ENCODE measurements around the gene DLK1.

Gene DLK1

DNA sequence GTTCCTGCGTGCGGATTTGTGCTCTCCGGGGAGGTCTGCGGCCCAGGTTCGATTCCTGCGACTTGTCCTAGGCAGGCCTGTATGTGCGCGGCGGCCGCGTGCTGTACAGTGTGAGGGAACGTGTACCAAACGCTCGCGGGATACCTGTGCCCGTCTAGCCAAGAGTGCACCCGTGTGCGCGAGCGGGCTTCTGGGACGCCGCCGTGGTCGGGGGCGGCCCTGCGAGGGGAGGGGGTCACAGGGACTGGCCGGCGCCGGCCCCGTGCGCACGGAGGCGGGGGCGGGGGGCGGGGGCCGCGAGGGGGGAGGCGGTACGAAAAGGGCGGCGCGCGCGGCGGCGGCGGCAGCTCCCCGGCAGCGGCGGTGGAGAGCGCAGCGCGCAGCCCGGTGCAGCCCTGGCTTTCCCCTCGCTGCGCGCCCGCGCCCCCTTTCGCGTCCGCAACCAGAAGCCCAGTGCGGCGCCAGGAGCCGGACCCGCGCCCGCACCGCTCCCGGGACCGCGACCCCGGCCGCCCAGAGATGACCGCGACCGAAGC is at the start of gene DLK1:
TSS of gene DLK1 (plus strand) at position 343 of the 536 bp plus-strand sequence. CDS start at position 520, 177 bp downstream.
- DNase-seq (ENCODE audit: low spot score) = no peak

DNA sequence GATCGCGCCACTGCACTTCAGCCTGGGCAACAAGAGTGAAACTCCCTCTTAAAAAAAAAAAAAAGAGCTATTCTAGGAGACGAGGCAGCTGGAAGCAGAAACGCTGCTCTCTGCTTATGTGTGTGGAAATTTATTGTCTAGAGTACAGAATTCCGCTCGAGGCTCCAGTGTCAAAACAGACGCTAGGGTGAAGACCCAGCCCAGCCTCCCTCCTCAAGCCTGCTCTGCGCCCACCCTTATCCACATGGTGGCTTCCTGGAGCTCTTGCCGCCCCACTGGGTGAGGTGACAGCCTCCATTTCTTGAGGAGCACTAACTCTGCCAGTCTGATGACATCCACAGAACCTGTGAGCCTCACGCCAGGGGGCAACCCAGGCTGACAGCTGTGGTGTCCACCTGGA is 49.5 kb upstream of the DLK1 start:
- no peak for DNase-seq (ENCODE audit: low spot score)

DNA sequence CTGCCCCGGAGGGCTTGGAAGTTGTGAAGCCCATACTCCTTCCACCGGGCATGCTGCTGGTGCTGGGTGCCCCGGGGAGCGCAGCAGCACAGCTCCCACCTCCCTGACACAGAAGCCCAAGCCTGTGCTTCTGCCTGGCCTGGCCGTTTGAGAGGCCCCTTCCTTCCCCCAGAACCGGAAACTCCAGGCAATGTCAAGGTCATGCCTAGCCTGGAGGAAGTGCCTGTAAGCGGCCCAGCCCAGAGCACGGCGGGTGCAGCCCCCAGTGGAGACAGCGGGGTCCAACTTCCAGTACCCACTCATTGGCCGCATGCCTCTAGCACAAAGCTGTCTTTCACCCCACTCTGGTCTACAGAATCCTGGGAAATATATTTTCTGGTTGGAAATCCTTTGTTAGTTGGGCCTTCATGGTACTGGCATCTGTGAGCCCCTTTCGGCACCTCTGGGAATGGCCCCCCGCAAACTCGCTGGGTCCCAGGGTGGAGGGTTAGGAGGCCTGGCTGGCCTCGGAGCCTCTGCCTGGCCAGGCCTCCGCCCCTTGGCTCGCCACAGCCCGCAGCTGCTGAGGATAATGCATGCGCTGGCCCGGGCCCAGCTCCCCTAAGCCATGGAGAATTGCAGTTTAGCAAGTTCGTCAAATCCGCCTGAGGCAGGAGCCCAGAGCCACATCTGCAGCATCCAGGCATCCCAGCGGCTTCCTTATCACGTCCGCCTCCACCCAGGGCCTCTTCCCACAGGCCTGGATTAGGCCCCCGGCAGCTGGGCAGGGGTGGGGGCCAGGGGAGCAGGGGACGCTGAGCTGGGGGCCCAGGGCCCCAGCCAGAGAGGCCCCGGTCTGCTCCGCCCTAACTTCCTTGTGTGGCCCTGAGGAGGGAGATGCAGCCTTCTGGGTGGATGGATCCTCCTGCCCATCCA is 48.9 kb upstream of the DLK1 start:
- no peak for DNase-seq (ENCODE audit: low spot score)

DNA sequence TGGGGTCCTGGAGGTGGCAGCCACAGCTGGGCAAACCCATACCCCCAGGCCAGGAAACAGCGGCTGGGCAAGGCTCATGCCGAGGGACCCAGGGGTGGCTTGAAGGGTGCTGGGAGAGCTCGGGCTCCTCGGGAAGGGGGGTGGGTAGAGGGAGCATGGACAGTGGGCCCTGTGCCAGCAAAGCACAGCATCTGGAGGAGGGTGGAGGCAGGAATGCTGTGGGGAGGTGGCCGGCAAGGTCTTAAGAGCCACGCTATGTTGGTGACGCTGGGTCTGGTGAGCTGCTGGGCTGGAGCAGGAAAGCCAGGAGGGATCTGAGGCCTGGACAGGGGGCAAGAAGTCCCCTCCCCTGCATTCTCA is 48.2 kb upstream of the DLK1 start:
- no peak for DNase-seq (ENCODE audit: low spot score)

DNA sequence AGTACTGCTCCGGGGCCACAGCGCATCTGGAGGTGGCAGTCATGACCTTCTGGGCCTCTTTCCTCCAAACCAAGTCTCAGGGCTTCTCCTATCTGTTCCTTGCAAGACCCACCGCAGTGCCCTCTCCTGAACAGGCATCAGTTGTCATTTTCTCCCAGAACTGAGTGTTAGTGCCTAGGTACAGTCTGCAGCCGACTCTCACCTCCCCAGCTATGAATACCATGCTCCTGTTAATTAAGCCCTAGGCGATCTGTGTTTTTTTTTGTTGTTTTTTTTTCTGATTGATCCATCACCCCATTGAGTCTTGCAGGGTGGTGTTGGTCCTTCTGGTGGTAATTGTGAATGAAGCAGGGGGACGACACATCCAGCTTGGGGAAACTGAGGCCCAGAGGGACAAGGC is 47.5 kb upstream of the DLK1 start:
- DNase-seq (ENCODE audit: low spot score) = no peak

DNA sequence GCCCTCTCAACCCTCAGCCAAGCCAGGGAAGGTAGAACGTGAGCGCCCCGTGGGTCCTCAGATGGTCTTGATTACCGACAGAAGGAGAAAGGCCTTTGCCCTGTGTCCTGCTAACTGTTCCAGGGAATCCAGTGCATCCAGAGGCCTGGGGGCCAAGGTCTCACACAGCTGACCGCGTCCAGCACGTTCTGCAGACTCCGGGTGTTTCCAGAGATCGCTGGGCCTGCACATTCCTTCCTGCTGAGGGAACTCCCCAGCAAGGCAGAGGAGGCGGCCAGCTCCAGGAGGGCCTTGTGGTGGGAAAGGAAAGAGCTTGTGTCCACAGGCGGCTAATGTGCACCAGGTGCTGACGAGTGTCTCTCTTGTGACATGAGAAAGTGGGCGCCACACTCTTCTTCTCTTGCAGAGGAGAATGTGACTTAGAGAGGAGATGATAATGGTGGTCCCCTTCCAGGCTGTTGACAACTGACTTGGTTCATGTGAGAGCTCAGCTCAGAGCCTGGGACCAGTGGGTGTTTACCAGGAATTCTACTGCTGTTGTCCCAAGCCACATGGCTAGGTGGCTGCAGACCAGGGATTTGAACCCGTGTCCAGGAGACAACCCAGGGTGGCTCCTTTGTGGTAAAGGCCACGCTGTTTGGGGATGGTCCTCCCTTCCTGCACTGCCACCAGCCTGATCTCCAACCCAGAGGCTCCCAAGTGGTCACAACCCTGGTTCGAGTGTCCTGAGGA is 46.8 kb upstream of the DLK1 start:
- DNase-seq (ENCODE audit: low spot score) = no peak

DNA sequence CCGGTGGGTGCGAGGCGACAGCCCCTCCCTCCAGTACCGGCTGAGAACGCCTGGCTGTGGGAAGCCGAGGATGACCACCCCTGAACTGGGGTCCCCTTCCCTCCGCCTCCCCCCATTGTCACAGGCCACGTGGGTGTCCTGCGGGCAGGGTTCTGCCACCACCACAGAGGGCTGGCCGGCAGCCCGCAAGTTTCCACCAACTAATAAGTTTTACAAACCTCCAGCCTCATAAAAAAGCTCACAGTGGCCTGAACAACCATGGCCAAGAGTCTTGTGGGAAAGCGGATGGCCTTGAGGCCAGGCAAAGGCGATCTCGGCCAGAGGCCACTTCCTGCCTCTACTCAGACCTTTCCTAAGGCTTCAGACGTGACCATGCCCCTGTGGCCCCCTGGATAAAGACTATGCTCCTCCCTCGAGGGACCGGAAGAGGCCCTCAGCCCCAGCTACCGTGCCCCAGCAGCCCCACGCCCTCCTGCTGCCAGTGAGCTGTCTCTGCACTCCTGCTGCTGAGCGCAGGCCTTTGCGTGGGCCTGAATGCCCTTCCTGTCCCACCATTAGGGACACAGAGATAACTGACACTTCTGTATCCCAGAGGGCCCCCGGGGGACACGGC is 46.1 kb upstream of the DLK1 start:
- no peak for DNase-seq (ENCODE audit: low spot score)

DNA sequence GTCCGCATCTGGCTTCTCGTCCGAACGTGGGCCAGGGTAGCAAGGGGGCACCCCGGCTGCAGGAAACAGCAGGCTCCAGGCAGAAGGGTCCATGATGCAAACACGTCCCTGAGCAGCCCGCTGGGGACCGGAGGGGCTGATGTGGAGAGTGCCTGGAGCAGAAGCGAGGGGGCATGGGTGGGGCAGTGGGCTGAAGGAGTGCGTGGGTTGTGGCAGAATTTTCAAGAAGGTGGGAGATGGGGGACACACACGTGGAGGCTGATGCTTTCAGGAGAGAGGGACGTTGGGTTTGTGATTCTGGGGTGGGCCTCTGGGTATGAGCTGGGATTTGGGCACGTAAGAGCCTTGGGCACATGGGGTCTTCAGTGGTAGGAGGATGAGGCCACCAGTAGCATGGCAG is 45.6 kb upstream of the DLK1 start:
- no peak for DNase-seq (ENCODE audit: low spot score)

DNA sequence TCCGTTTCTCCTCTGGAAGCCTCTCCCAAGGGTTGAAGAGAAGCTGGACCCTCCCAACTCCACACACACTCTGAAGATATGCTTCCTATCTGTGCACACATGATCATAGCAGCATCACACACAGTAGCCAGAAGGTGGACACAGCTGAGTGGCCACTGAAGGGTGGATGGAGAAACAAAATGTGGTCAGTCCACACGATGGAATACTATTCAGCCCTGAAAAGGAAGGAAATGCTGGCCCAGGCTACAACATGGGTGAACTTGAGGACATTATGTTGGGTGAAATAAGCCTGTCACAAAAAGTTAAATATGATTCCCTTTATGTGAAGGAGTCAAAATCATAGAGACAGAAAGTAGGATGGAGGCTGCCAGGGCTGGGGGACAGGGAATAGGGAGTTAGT is 43.9 kb upstream of the DLK1 start:
- no peak for DNase-seq (ENCODE audit: low spot score)

DNA sequence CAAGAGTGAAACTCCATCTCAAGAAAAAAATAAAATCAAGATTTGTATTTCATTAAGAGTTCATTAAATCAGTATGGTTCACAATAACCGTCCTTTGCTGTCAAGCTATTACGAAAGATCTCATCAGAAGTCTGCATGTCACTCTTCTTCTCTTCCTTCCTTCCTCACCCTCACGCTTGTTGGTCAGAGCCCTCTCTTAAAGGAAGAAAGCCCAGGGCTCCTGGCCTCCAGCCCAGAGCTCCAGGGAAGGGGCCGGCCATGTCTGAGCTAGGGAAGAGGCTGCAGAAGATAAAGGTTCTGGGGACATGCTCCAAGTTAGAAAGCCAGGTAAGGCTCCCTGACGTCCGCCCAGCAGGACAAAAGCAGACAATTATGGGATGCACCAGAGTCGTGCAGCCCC is 43.1 kb upstream of the DLK1 start:
- DNase-seq (ENCODE audit: low spot score) = no peak

DNA sequence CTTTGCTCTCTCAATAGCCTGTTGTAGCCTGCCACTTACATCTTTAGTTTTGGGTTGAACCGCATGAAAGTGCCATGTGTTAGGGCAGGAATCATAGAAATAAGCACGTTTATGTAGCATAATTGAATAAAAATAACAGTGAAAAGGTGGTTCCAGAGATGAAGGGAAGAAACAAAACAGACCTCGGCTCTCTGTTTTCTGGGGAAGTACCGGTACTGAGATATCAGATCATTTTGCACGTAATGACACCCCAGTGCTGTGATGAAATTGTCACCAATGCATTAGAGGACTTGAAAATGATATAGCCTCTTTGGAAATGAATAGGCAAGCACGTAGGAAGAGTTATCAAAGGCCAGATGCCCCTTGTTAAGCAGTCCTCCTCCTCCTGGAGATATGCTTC is 42.5 kb upstream of the DLK1 start:
- DNase-seq (ENCODE audit: low spot score) = no peak

DNA sequence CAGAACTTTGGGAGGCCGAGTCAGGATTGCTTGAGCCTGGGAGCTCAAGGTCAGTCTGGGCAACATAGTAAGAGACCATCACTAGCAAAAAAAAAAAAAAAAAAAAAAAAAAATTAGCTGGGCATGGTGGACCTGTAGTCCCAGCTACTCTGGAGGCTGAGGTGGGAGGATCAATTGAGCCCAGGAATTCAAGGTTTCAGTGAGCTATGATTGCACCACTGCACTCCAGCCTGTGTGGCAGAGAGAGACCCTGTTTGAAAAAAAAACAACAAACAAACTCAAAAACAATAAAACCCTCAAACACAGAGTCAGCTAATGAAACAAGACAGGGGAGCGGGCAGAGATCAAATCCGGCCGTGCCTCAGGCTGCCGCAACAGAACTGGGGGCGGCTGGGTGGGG is 41.7 kb upstream of the DLK1 start:
- DNase-seq (ENCODE audit: low spot score) = no peak

DNA sequence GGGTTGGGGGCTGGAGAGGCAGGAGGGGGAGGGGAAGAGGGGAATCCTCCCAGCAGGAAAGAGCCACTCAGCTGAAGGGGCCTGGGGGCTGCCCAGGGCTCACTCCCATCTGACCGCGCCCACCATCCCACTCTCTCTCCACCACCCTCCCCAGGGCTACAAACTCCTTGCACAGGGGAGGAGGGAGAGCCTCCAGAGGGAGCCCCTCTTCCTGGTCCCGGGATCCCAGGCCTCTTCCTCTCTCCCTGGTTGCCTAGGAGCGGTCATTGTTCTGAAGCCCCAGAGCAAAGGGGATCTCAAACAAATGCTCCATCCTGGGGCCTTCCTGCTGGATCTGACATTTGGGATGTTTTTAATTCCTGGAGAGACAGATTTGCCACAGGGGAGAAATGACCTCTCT is 39.8 kb upstream of the DLK1 start:
- no peak for DNase-seq (ENCODE audit: low spot score)

DNA sequence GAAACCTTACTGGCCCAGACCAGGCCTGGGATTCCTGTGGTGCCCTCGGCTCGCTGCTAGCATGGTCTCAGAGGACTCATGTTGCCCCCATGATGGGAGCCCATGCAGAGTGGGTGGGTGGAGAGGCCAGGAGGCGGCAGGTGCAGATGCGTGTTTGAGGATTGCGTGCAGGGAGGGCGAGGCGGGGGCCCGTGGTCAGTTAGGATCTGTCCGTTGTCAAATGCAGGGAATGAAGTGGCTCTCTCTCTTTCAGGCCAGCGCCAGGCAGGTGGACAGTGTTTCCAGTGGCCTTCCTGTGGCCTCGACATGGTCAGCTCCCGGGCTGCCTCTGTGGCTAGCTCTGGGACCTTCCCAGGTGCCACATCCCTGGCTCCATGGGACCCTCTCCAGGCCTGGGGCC is 39.3 kb upstream of the DLK1 start:
- DNase-seq (ENCODE audit: low spot score) = no peak

DNA sequence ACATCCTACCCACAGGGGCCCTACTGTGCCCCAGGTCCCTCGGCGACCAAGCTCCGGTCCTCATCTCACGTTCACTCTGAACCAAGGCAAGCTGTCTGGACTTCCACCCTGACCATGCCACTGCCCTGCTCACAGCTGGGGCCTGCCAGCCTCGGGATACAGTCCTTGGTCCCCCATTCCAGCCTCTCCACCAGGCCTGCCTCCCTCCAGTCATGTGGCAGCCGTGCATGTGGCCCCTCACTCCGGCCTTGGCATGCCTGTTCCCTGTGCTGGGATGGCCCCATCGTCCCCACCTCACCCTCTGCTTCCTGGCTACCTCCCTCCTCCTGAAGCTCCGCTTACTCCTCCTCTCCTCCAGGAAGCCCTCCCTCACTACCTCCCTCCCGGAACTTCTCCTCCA is 38.6 kb upstream of the DLK1 start:
- no peak for DNase-seq (ENCODE audit: low spot score)

DNA sequence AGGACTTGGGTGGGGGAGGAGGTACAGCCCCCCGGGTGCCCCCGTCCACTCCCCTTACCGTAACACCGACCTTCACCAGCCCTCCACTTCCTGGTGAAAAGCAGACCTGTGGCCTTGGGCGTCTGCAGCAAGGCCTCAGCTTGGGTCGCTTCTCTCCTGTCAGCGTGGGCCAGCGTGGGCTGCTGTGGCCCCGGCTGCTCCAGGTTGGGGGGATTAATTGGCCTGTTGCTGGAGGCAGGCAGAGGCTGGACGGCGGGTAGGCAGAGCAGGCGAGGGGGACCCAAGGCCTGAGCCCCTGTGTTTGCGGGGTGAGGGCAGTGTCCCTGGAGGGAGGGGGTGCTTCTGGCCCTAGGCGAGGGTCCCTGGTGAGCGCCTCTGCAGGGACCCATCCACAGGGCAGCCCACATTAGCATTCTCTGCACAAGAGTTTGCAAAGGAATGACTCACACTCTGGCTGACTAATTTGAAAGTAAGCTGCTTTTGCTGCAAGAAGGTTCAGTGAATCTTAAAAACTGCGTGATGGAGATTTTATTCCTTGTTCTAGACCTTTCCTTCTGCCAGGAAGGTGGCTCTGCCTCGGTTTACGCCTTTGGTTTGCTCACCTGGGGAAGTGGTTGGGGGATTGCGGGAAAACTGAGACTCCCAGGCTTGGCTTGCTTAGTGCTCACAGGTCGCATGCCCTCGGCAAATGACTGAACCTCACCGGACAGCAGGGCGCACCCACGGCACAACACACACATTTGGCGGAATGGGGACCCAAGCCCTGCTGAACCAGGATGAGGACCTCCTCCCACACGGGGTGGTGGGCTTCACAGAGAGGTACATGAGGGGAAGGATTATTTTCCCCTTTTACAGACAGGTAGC is 37.9 kb upstream of the DLK1 start:
- DNase-seq (ENCODE audit: low spot score) = no peak

DNA sequence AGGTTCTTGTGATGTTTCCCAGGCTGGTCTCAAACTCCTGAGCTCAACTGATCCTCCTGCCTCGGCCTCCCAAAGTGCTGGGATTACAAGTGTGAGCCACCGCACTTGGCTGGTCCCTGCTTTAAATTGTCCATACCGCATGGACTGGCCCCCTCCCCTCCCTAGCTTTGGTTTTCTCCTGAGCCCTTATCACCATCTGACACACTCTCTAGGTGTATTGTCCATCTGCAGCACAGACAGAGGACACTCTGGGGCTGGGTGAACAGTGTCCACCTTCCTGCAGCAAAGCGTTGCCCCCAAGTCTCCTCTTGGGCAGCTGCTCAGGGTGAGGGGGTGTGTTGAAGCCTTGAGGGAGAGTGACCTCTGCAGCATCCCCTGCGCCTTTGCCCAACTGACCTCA is 36.0 kb upstream of the DLK1 start:
- DNase-seq (ENCODE audit: low spot score) = no peak

DNA sequence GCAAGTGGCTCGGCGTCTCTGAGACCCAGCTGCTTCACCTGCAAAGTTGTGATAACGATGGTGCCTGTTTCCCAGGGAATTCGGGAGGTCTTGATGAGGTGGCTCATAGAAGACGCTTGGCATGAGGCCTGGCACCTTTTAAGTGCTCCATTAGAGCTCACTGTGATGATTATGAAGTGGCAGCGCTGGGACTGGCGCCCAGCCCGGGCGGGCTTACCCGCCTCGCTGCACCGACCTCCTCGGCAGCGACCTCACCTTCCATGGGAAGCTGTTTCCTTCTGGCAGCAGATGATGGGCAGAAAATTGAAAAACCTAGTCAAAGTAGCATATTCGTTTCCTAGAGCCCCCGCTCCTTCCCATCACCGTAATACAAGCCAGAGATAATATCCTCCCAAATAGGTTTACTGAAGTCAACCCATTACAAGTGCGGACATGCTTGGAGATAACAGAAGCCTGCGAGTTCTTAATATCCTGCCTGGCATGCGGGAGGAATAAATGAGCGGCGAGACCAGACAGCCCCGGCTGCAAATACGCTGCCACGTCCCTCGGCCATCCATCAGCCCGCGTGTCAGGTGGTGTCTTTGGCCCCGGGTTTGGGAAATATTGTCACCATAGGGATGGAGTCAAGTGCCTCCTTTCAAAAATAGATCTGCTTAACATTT is 35.2 kb upstream of the DLK1 start:
- no peak for DNase-seq (ENCODE audit: low spot score)

DNA sequence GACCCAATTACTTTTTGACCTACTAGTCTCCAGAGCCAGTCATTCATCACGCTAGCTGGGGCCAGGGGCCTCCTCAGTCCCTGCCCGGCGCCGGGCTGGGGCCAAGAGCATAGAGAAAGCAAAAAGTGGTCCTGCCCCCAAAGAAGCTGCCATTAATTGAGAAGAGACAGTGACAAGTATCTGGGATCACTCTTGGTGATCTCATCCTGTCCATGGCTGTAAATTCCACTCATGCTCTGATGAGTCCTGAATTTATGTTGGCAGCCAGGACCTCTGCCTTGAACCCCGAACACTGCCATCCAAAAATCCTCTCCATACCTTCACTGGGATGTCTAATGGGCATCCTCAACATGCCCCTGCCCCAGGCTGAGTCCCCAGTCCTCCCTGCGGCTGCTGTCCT is 34.4 kb upstream of the DLK1 start:
- DNase-seq (ENCODE audit: low spot score) = no peak

DNA sequence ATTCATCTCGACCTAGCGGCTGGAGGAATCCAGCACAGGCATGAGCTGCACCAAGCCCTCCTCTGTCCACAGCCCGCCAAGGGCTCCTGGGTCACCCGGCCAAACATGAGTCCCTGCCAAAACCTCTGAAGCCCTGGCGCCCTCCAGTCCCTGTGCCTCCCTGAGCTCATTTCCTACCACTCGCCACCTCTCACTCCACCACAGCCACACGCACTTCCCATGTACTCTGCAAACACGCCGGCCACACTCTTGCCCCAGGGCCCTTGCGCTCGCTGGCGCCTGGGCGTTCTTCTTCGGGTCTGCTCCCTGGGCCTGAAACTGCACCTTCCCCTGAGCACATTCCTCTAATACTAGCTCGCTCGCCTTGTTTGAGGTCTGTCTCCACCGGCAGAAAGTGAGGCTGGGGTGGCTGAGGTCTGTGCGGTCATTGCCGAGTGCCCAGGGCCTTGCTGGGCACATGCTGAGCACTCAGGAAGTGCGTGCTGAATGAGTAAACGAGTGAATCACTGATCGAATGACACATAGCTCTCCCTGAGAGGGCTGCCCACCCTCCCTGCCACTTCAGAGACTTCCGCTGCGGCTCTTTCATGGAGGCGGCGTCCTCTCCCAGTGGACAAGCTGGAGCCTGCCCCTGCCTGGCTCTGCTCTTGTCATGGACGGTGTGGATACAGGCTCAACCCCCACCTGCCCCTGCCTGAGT is 33.7 kb upstream of the DLK1 start:
- no peak for DNase-seq (ENCODE audit: low spot score)
